ENCODE results near the gene BATF2. TPM values are rescaled to one million over a fixed set of nuclear protein-coding genes. Genes with fewer than 3 reads are reported as not detected.

BATF2 gene
- total and polyA plus RNA-seq, 3 donors from 2014 or later, result 0.94 to 2.7 (median 1.5) TPM

DNA sequence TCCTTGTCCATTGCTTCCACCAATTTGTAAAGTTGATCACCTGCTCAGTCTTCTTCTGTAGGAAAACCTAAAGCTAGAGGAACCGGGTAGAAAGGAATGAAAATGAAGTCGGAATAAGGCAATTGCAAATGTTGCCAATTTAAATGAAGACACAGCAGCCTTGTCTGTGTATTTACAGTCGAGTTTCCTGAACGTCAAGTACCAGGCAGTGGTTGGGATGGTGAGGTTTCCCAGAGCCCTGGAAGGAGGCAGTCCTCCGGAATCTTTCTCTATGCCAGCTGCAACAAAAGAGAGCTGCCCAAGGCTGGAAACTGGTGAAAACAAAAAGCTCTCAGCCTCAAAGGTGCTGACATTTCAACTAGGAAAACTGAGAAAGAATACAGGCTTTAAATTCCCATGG, 42.6 kb downstream of the BATF2 start:
- TF ChIP-seq, protein P1, sequence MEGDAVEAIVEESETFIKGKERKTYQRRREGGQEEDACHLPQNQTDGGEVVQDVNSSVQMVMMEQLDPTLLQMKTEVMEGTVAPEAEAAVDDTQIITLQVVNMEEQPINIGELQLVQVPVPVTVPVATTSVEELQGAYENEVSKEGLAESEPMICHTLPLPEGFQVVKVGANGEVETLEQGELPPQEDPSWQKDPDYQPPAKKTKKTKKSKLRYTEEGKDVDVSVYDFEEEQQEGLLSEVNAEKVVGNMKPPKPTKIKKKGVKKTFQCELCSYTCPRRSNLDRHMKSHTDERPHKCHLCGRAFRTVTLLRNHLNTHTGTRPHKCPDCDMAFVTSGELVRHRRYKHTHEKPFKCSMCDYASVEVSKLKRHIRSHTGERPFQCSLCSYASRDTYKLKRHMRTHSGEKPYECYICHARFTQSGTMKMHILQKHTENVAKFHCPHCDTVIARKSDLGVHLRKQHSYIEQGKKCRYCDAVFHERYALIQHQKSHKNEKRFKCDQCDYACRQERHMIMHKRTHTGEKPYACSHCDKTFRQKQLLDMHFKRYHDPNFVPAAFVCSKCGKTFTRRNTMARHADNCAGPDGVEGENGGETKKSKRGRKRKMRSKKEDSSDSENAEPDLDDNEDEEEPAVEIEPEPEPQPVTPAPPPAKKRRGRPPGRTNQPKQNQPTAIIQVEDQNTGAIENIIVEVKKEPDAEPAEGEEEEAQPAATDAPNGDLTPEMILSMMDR (IDR thresholded peaks at IDR 0.05), result no peak
- TF ChIP-seq POLR2A (IDR thresholded peaks at IDR 0.05), result no peak
- H3K36me3 ChIP-seq (ENCODE audit: low read depth, missing control alignments), result no peaks in the 10 kb centered on the region

DNA sequence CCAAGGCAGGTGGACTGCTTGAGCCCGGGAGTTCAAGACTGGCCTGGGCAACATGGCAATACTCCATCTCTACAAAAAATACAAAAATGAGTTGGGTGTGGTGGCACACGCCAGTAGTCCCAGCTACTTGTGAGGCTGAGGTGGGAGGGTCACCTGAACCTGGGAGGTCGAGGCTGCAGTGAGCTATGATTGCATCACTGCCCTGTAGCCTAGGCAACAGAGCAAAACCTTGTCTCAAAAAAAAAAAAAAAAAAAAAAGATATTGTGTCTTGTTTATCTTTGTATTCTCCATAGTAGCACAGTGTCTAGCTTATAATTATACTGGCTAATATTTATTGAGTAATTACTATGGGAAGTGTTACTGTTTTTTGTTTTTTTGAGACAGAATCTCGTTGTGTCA, 45.2 kb downstream of the BATF2 start:
- no peak for DNase-seq
- intact Hi-C loops (cut with DNase I; ENCODE audit: low total_unique reads), result no loop called here
- H3K27ac ChIP-seq, result no peak overlapping the region
- no peaks in the 10 kb centered on the region for H3K27me3 ChIP-seq
- no peaks in the 10 kb centered on the region for H3K9me3 ChIP-seq
- no peaks in the 10 kb centered on the region for H3K36me3 ChIP-seq (ENCODE audit: low read depth, missing control alignments)
- no peaks in the 10 kb centered on the region for H3K4me1 ChIP-seq
- H3K4me3 ChIP-seq, result no peak overlapping the region
- 76 to 82% methylated on average over 4 of the region's 4 CpGs for WGBS, 2 donors
- no peak for TF ChIP-seq POLR2A (IDR thresholded peaks at IDR 0.05)
- TF ChIP-seq, protein P1 (IDR thresholded peaks at IDR 0.05), result no peak

More for the DNA sequence above, 42.6 kb downstream of the BATF2 start:
- Histone ChIP-seq H3K27me3 (no peaks in the 10 kb centered on the region), H3K27ac (no peak overlapping the region), H3K4me1 (no peaks in the 10 kb centered on the region), H3K4me3 (no peak overlapping the region), H3K9me3 (no peaks in the 10 kb centered on the region)
- intact Hi-C loops (cut with DNase I; ENCODE audit: low total_unique reads), result no loop called here
- DNase-seq, result no peak
- WGBS, 2 donors, result 54 to 73% methylated on average over 4 to 5 of the region's 5 CpGs

DNA sequence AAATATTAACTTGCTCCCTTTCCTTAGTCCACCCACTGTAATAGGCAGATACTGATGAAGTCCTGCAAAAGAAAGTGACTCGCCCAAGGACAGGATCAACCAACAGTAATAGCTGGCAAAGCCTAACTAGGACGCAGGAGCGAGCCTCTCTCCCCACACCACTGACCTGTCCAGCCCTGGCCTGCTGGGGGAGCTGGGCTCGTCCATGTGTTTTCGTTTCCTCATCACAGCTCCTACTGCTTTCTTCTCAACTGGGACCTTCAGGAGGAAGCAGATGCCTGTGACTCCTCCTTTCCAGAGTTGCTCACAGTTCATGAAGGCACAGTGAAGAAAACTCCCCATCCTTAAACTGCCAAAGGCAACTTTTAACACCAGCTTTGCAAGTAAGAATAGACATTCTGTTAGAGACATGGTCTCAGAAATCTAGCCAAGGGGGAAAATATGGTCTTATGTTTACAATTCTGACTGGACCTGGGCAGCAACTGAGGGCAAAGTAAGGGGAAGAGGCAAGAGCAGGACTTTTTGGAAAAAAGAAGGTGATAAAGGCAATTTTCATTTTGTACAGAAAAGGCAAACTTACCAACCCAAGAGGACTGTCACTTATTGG, 49.5 kb downstream of the BATF2 start:
- Histone ChIP-seq H3K27me3 (no peaks in the 10 kb centered on the region), H3K4me1 (no peaks in the 10 kb centered on the region), H3K4me3 (no peak overlapping the region), H3K27ac (no peak overlapping the region), H3K9me3 (no peaks in the 10 kb centered on the region), H3K36me3 (ENCODE audit: low read depth, missing control alignments) (no peaks in the 10 kb centered on the region)
- 64 to 71% methylated on average over 5 of the region's 5 CpGs for WGBS, 2 donors
- no peak for DNase-seq
- TF ChIP-seq POLR2A (IDR thresholded peaks at IDR 0.05), result no peak
- TF ChIP-seq, protein P1 (IDR thresholded peaks at IDR 0.05), result no peak
- intact Hi-C loops (cut with DNase I; ENCODE audit: low total_unique reads), result no loop called here

Small RNA genes within 50 kb of the gene (microRNA-seq; reads per million reads assigned to microRNA genes)
- 0 to 1.4 reads per million in 2 donors for gene MIR6879 (ENCODE audit: borderline number of aligned reads in 2 of 2, borderline replicate concordance in 1 of 2)

Small RNA genes within 50 kb of the gene (small RNA-seq; reads per million reads assigned to genes)
- gene MIR6879 (0 reads per million in 2 donors), gene SNX15 (0 reads per million in 2 donors)

Other genes starting within 250 kb of the BATF2 start
- gene PYGM, start 237.0 kb downstream of the BATF2 start, total RNA-seq, result 10 to 100 TPM; 12.1 to 14.4 TPM
- 14.2 TPM for gene PYGM, start 237.0 kb downstream of the BATF2 start, polyA plus RNA-seq (ENCODE audit: insufficient read depth, low read depth, low replicate concordance)
- 100 to 1,000 TPM; 431 to 499 TPM for gene SF1, start 218.4 kb downstream of the BATF2 start, total RNA-seq
- 455 TPM for gene SF1, start 218.4 kb downstream of the BATF2 start, polyA plus RNA-seq (ENCODE audit: insufficient read depth, low read depth, low replicate concordance)
- gene MAP4K2, start 193.8 kb downstream of the BATF2 start, total RNA-seq, result 10 to 100 TPM; 27.7 to 29.8 TPM
- gene MAP4K2, start 193.8 kb downstream of the BATF2 start, polyA plus RNA-seq (ENCODE audit: insufficient read depth, low read depth, low replicate concordance), result 14.9 TPM
- 10 to 100 TPM; 36.7 to 40.8 TPM for gene MEN1, start 186.4 kb downstream of the BATF2 start, total RNA-seq
- gene MEN1, start 186.4 kb downstream of the BATF2 start, polyA plus RNA-seq (ENCODE audit: insufficient read depth, low read depth, low replicate concordance), result 29.7 TPM
- 1 to 10 TPM; 7.6 to 9.2 TPM for gene CDC42BPG, start 152.3 kb downstream of the BATF2 start, total RNA-seq
- 5.3 TPM for gene CDC42BPG, start 152.3 kb downstream of the BATF2 start, polyA plus RNA-seq (ENCODE audit: insufficient read depth, low read depth, low replicate concordance)
- 100 to 1,000 TPM; 230 to 455 TPM for gene EHD1, start 118.3 kb downstream of the BATF2 start, total RNA-seq
- gene EHD1, start 118.3 kb downstream of the BATF2 start, polyA plus RNA-seq (ENCODE audit: insufficient read depth, low read depth, low replicate concordance), result 328 TPM
- 10 to 100 TPM; 51.1 to 56.1 TPM for gene ATG2A, start 79.8 kb downstream of the BATF2 start, total RNA-seq
- gene ATG2A, start 79.8 kb downstream of the BATF2 start, polyA plus RNA-seq (ENCODE audit: insufficient read depth, low read depth, low replicate concordance), result 22.2 TPM
- 10 to 100 TPM; 19.4 to 26.2 TPM for gene PPP2R5B, start 72.3 kb downstream of the BATF2 start, total RNA-seq
- gene PPP2R5B, start 72.3 kb downstream of the BATF2 start, polyA plus RNA-seq (ENCODE audit: insufficient read depth, low read depth, low replicate concordance), result 9.9 TPM
- gene GPHA2, start 61.1 kb downstream of the BATF2 start, total RNA-seq, result 1 to 10 TPM; 7.0 to 9.4 TPM
- 6.9 TPM for gene GPHA2, start 61.1 kb downstream of the BATF2 start, polyA plus RNA-seq (ENCODE audit: insufficient read depth, low read depth, low replicate concordance)
- 10 to 100 TPM; 14.4 to 34.8 TPM for gene MAJIN, start 24.9 kb downstream of the BATF2 start, total RNA-seq
- 36.4 TPM for gene MAJIN, start 24.9 kb downstream of the BATF2 start, polyA plus RNA-seq (ENCODE audit: insufficient read depth, low read depth, low replicate concordance)
- gene ARL2, start 17.2 kb upstream of the BATF2 start, total RNA-seq, result 100 to 1,000 TPM; 127 to 154 TPM
- 235 TPM for gene ARL2, start 17.2 kb upstream of the BATF2 start, polyA plus RNA-seq (ENCODE audit: insufficient read depth, low read depth, low replicate concordance)
- gene SNX15, start 30.5 kb upstream of the BATF2 start, total RNA-seq, result 10 to 100 TPM; 17.0 to 22.5 TPM
- gene SNX15, start 30.5 kb upstream of the BATF2 start, polyA plus RNA-seq (ENCODE audit: insufficient read depth, low read depth, low replicate concordance), result 15.6 TPM
- gene SAC3D1, start 44.2 kb upstream of the BATF2 start, total RNA-seq, result 10 to 100 TPM; 40.5 to 41.0 TPM
- 63.5 TPM for gene SAC3D1, start 44.2 kb upstream of the BATF2 start, polyA plus RNA-seq (ENCODE audit: insufficient read depth, low read depth, low replicate concordance)
- 10 to 100 TPM; 16.5 to 18.1 TPM for gene NAALADL1, start 61.6 kb upstream of the BATF2 start, total RNA-seq
- 16.0 TPM for gene NAALADL1, start 61.6 kb upstream of the BATF2 start, polyA plus RNA-seq (ENCODE audit: insufficient read depth, low read depth, low replicate concordance)
- 10 to 100 TPM; 28.5 to 50.9 TPM for gene CDCA5, start 87.1 kb upstream of the BATF2 start, total RNA-seq
- 93.3 TPM for gene CDCA5, start 87.1 kb upstream of the BATF2 start, polyA plus RNA-seq (ENCODE audit: insufficient read depth, low read depth, low replicate concordance)
- 10 to 100 TPM; 52.7 to 57.2 TPM for gene ZFPL1, start 87.3 kb upstream of the BATF2 start, total RNA-seq
- 70.6 TPM for gene ZFPL1, start 87.3 kb upstream of the BATF2 start, polyA plus RNA-seq (ENCODE audit: insufficient read depth, low read depth, low replicate concordance)
- gene VPS51, start 99.2 kb upstream of the BATF2 start, total RNA-seq, result 100 to 1,000 TPM; 173 to 252 TPM
- gene VPS51, start 99.2 kb upstream of the BATF2 start, polyA plus RNA-seq (ENCODE audit: insufficient read depth, low read depth, low replicate concordance), result 91.1 TPM
- 10 to 100 TPM; 42.0 to 49.6 TPM for gene TM7SF2, start 114.9 kb upstream of the BATF2 start, total RNA-seq
- 36.4 TPM for gene TM7SF2, start 114.9 kb upstream of the BATF2 start, polyA plus RNA-seq (ENCODE audit: insufficient read depth, low read depth, low replicate concordance)
- gene ZNHIT2, start 120.7 kb upstream of the BATF2 start, total RNA-seq, result 100 to 1,000 TPM in 1 of 2 donors, 10 to 100 TPM in 1; 64.2 to 119 TPM
- 47.3 TPM for gene ZNHIT2, start 120.7 kb upstream of the BATF2 start, polyA plus RNA-seq (ENCODE audit: insufficient read depth, low read depth, low replicate concordance)
- gene FAU, start 125.2 kb upstream of the BATF2 start, total RNA-seq, result 100 to 1,000 TPM; 441 to 583 TPM
- gene FAU, start 125.2 kb upstream of the BATF2 start, polyA plus RNA-seq (ENCODE audit: insufficient read depth, low read depth, low replicate concordance), result 761 TPM
- 10 to 100 TPM; 82.8 to 87.7 TPM for gene MRPL49, start 125.3 kb upstream of the BATF2 start, total RNA-seq
- 53.9 TPM for gene MRPL49, start 125.3 kb upstream of the BATF2 start, polyA plus RNA-seq (ENCODE audit: insufficient read depth, low read depth, low replicate concordance)
- 10 to 100 TPM; 67.4 to 87.2 TPM for gene SYVN1, start 137.5 kb upstream of the BATF2 start, total RNA-seq
- gene SYVN1, start 137.5 kb upstream of the BATF2 start, polyA plus RNA-seq (ENCODE audit: insufficient read depth, low read depth, low replicate concordance), result 62.0 TPM
- gene SPDYC, start 173.3 kb upstream of the BATF2 start, total RNA-seq, result 1 to 10 TPM; 1.2 TPM
- 0.80 TPM for gene SPDYC, start 173.3 kb upstream of the BATF2 start, polyA plus RNA-seq (ENCODE audit: insufficient read depth, low read depth, low replicate concordance)
- gene CAPN1, start 185.0 kb upstream of the BATF2 start, total RNA-seq, result 10 to 100 TPM; 36.2 to 85.3 TPM
- 27.3 TPM for gene CAPN1, start 185.0 kb upstream of the BATF2 start, polyA plus RNA-seq (ENCODE audit: insufficient read depth, low read depth, low replicate concordance)